ENCODE data around the gene PLIN3.

GRCh38 chr19:4830768-4831265, 36.6 kb downstream of the PLIN3 start:
- no peak for TF ChIP-seq EZH2 (IDR thresholded peaks at IDR 0.05)
- no peak for TF ChIP-seq POLR2AphosphoS5 (IDR thresholded peaks at IDR 0.05; ENCODE audit: low read depth, low read length)
- TF ChIP-seq CTCF (IDR thresholded peaks at IDR 0.05 in 2 of 3, conservative IDR thresholded peaks at IDR 0.05 in 1 of 3; ENCODE audit: borderline replicate concordance in 1 of 3, insufficient read depth in 1 of 3, low read depth in 2 of 3, low read length in 2 of 3), result no peak
- TF ChIP-seq REST (IDR thresholded peaks at IDR 0.05; ENCODE audit: low read depth), result no peak
- no peak for TF ChIP-seq POLR2A (IDR thresholded peaks at IDR 0.05; ENCODE audit: borderline replicate concordance, extremely low read depth, insufficient read depth, insufficient read length)
